GM23338 (cell line): ENCODE data around the gene TMEM252. TPM values are rescaled to one million over a fixed set of nuclear protein-coding genes. Genes with fewer than 3 reads are reported as not detected.

Experiments
- ATAC-seq: fragments of 200-7000 bp; cut with Tn5 transposase; 3 replicates; pipeline ENCODE4 v1.9.1; 2020
- DNase-seq: peaks from one replicate; pipeline ENCODE4 v3.0.0-alpha.2; 2015; ENCODE audit warnings: low spot score
- H2AFZ ChIP-seq: fragments of 200-600 bp; sonication (generic); 2 replicates; pipeline ENCODE4 v1.8.0; 2016; ENCODE audit warnings: antibody characterized with exemption, mild to moderate bottlenecking, moderate library complexity
- H3F3A ChIP-seq: fragments of 200-600 bp; sonication (generic); replicated peaks from 2 replicates; pipeline ENCODE4 v1.8.0; 2017; ENCODE audit warnings: antibody characterized with exemption, mixed run types, low read depth
- H3K27ac ChIP-seq: fragments of 200-600 bp; sonication (generic); 2 replicates; pipeline ENCODE4 v1.6.1; 2016; ENCODE audit warnings: low read depth
- H3K27me3 ChIP-seq: fragments of 200-600 bp; sonication (generic); 2 replicates; pipeline ENCODE4 v1.8.0; 2016; ENCODE audit warnings: mild to moderate bottlenecking, mixed run types, moderate library complexity; ENCODE audit not compliant: insufficient read depth
- H3K36me3 ChIP-seq: fragments of 200-600 bp; sonication (generic); 2 replicates; pipeline ENCODE4 v1.8.0; 2016; ENCODE audit warnings: mild to moderate bottlenecking; ENCODE audit not compliant: insufficient read depth
- H3K4me1 ChIP-seq: fragments of 200-600 bp; sonication (generic); 2 replicates; pipeline ENCODE4 v1.8.0; 2016; ENCODE audit warnings: mild to moderate bottlenecking, moderate library complexity; ENCODE audit not compliant: insufficient read depth
- H3K4me2 ChIP-seq: fragments of 200-600 bp; sonication (generic); 2 replicates; pipeline ENCODE4 v1.7.1; 2017; ENCODE audit warnings: mixed run types
- H3K4me3 ChIP-seq: fragments of 200-600 bp; sonication (generic); 2 replicates; pipeline ENCODE4 v1.6.1; 2016; ENCODE audit warnings: mixed run types
- H3K79me2 ChIP-seq: fragments of 200-600 bp; sonication (generic); replicated peaks from 2 replicates; pipeline ENCODE4 v1.8.0; 2017; ENCODE audit warnings: mild to moderate bottlenecking; ENCODE audit not compliant: insufficient read depth
- H3K9me2 ChIP-seq: fragments of 200-600 bp; sonication (generic); 2 replicates; pipeline ENCODE4 v1.8.0; 2017; ENCODE audit not compliant: insufficient read depth
- H4K20me1 ChIP-seq: fragments of 200-600 bp; sonication (generic); replicated peaks from 2 replicates; pipeline ENCODE4 v1.8.0; 2017; ENCODE audit warnings: mild to moderate bottlenecking; ENCODE audit not compliant: insufficient read depth
- H3K27ac Mint-ChIP-seq: 2 replicates; pipeline ENCODE4 v1.8.0; 2020; ENCODE audit warnings: inconsistent platforms, mild to moderate bottlenecking, moderate library complexity, mixed read lengths
- H3K27me3 Mint-ChIP-seq: 3 replicates; pipeline ENCODE4 v1.8.0; 2022; ENCODE audit warnings: low read depth, mild to moderate bottlenecking, moderate library complexity, mixed read lengths, inconsistent platforms; ENCODE audit not compliant: insufficient read depth, poor library complexity
- H3K36me3 Mint-ChIP-seq: 3 replicates; pipeline ENCODE4 v1.8.0; 2021; ENCODE audit warnings: low read depth, mild to moderate bottlenecking, inconsistent platforms, moderate library complexity, mixed read lengths
- H3K4me1 Mint-ChIP-seq: 3 replicates; pipeline ENCODE4 v1.8.0; 2020; ENCODE audit warnings: mild to moderate bottlenecking, inconsistent platforms, mixed read lengths
- H3K4me3 Mint-ChIP-seq: 3 replicates; pipeline ENCODE4 v1.8.0; 2021; ENCODE audit warnings: moderate library complexity, mild to moderate bottlenecking, inconsistent platforms, mixed read lengths
- H3K9me3 Mint-ChIP-seq: 3 replicates; pipeline ENCODE4 v1.8.0; 2020; ENCODE audit warnings: moderate library complexity, mild to moderate bottlenecking, inconsistent platforms, mixed read lengths
- CREB1 ChIP-seq: fragments of 250-450 bp; sonication (Bioruptor Pico); IDR thresholded peaks from 2 replicates; pipeline ENCODE4 v1.5.0; 2020; ENCODE audit warnings: low read depth, mild to moderate bottlenecking, moderate library complexity
- EZH2phosphoT487 ChIP-seq: fragments of 200-600 bp; sonication (generic); IDR thresholded peaks from one replicate; pipeline ENCODE4 v1.8.1; 2018; ENCODE audit warnings: antibody characterized with exemption; ENCODE audit not compliant: unreplicated experiment
- JUNB ChIP-seq: IDR thresholded peaks from one replicate; pipeline ENCODE4 v1.6.1; 2016; ENCODE audit warnings: antibody characterized with exemption; ENCODE audit not compliant: unreplicated experiment
- NANOG ChIP-seq: IDR thresholded peaks from 2 replicates; pipeline ENCODE4 v1.6.1; 2016; ENCODE audit warnings: antibody characterized with exemption, borderline replicate concordance
- POLR2AphosphoS5 ChIP-seq: IDR thresholded peaks from 2 replicates; pipeline ENCODE4 v1.6.1; 2016; ENCODE audit warnings: antibody characterized with exemption, low read depth
- ZNF114 ChIP-seq: fragments of 250-450 bp; sonication (Bioruptor Pico); IDR thresholded peaks from 2 replicates; pipeline ENCODE4 v1.5.0; 2020; ENCODE audit warnings: mild to moderate bottlenecking, moderate library complexity
- ZNF331 ChIP-seq: fragments of 250-450 bp; sonication (Bioruptor Pico); IDR thresholded peaks from 2 replicates; pipeline ENCODE4 v1.5.0; 2020; ENCODE audit warnings: low read depth, mild to moderate bottlenecking, moderate library complexity
- polyA plus RNA-seq: library from polyadenylated mRNA; unstranded; fragments of >200 nt; fragmentation: Nextera tagmentation; extraction: Ambion mirVana; gene quantifications from 2 replicates; pipeline ENCODE4 v1.2.1, GENCODE V29; 2016
- total RNA-seq: library from RNA; depleted of rRNA; stranded (reverse); fragments of >200 nt; shearing (Covaris generic); gene quantifications from 2 replicates; pipeline ENCODE4 v1.2.3, GENCODE V29; 2014
- TF ChIP-seq, protein P1 (sequence below): IDR thresholded peaks from one replicate; pipeline ENCODE4 v1.6.1; 2018; ENCODE audit warnings: antibody characterized with exemption; ENCODE audit not compliant: unreplicated experiment
- TF ChIP-seq, protein P2 (sequence below): IDR thresholded peaks from 2 replicates; pipeline ENCODE4 v1.6.1; 2016; ENCODE audit warnings: antibody characterized with exemption

The TMEM252 gene
- total and polyA plus RNA-seq, 2 experiments from 2014 or later = not detected

DNA sequence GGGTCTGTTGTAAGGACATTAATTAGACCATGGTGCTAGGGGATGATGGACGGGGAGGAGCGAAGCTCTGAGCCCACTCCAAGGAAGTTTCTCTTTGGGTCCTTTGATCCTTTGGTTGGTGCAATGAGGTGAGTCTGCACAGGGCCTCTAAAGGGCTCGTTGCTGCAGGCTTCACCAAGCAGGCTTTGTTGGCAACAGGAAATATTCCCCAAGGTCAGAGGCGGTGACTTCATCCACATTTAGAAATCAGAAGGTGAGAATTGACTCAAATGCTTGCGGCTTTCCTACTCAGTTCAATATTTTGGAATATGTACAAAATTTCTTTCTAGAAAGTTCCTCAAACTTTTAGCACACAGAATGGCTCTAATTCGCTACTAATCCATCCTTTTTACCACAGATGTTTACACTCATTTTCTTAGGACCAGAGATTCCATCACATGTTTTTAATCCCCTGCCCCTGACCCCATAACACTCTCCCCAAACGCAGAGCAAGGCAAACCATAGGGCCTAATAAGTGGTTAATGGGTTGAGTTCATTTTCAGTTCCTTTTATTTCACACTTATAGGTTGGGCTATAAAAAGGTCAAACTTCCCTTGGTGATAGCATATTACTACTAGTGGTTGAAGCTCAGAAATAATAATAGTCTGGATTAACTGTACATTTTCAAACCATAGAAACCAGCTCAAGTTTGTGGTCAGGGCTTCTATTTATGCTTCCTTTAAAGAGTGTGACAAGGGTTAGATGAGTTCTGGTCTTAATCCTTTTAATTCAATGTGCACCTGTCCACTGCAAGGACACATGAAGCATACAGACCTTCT lies 37.3 kb upstream of the TMEM252 start (continued):
- TF ChIP-seq, protein P1, sequence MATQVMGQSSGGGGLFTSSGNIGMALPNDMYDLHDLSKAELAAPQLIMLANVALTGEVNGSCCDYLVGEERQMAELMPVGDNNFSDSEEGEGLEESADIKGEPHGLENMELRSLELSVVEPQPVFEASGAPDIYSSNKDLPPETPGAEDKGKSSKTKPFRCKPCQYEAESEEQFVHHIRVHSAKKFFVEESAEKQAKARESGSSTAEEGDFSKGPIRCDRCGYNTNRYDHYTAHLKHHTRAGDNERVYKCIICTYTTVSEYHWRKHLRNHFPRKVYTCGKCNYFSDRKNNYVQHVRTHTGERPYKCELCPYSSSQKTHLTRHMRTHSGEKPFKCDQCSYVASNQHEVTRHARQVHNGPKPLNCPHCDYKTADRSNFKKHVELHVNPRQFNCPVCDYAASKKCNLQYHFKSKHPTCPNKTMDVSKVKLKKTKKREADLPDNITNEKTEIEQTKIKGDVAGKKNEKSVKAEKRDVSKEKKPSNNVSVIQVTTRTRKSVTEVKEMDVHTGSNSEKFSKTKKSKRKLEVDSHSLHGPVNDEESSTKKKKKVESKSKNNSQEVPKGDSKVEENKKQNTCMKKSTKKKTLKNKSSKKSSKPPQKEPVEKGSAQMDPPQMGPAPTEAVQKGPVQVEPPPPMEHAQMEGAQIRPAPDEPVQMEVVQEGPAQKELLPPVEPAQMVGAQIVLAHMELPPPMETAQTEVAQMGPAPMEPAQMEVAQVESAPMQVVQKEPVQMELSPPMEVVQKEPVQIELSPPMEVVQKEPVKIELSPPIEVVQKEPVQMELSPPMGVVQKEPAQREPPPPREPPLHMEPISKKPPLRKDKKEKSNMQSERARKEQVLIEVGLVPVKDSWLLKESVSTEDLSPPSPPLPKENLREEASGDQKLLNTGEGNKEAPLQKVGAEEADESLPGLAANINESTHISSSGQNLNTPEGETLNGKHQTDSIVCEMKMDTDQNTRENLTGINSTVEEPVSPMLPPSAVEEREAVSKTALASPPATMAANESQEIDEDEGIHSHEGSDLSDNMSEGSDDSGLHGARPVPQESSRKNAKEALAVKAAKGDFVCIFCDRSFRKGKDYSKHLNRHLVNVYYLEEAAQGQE = no peak
- TF ChIP-seq JUNB (no peak), POLR2AphosphoS5 (no peak), EZH2phosphoT487 (no peak)
- TF ChIP-seq, protein P2, sequence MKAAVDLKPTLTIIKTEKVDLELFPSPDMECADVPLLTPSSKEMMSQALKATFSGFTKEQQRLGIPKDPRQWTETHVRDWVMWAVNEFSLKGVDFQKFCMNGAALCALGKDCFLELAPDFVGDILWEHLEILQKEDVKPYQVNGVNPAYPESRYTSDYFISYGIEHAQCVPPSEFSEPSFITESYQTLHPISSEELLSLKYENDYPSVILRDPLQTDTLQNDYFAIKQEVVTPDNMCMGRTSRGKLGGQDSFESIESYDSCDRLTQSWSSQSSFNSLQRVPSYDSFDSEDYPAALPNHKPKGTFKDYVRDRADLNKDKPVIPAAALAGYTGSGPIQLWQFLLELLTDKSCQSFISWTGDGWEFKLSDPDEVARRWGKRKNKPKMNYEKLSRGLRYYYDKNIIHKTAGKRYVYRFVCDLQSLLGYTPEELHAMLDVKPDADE = no peak

DNA sequence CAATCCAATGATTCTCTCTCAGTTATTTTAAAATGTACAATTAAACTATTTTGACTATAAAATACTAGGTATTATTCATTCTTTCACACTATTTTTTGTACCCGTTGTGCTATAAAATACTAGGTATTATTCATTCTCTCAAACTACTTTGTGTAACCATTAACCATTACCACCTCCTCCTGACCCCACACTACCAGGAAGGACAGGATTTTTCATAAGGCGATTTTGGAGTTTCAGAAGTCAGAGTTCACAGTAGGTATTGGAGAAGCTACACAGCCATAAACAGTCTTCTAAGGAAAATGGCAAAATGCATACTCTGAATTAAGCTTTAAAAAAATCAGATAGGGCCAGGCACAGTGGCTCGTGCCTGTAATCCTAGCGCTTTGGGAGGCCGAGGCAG lies 35.1 kb upstream of the TMEM252 start:
- H3K27ac Mint-ChIP-seq = no peak overlapping the region
- H3K27me3 ChIP-seq = no peaks in the 10 kb centered on the region
- TF ChIP-seq CREB1 (CRISPR knock-in tag) (no peak), ZNF114 (CRISPR knock-in tag) (no peak), ZNF331 (CRISPR knock-in tag) (no peak), NANOG (no peak), JUNB (no peak)
- TF ChIP-seq, protein P2 = no peak
- TF ChIP-seq, protein P1 = no peak

More for the DNA sequence above, 35.1 kb upstream of the TMEM252 start:
- H3K27me3 Mint-ChIP-seq = peaks cover 2% of the 10 kb centered on the region
- DNase-seq (no peak), ATAC-seq (no peak)
- no peaks in the 10 kb centered on the region for H3K36me3 Mint-ChIP-seq
- H3K79me2 ChIP-seq = no peaks in the 10 kb centered on the region
- H3K36me3 ChIP-seq = no peaks in the 10 kb centered on the region
- H2AFZ ChIP-seq = no peak overlapping the region
- no peaks in the 10 kb centered on the region for H3F3A ChIP-seq
- no peak overlapping the region for H3K4me3 Mint-ChIP-seq
- no peaks in the 10 kb centered on the region for H3K4me1 ChIP-seq
- H3K4me2 ChIP-seq = no peak overlapping the region
- no peaks in the 10 kb centered on the region for H3K4me1 Mint-ChIP-seq
- H3K4me3 ChIP-seq = no peak overlapping the region
- no peaks in the 10 kb centered on the region for H3K9me2 ChIP-seq
- no peaks in the 10 kb centered on the region; the same call in 2 of the 3 replicates for H3K9me3 Mint-ChIP-seq
- H3K27ac ChIP-seq = no peak overlapping the region
- H4K20me1 ChIP-seq = no peaks in the 10 kb centered on the region
